ENCODE measurements around the gene BEST4.

- TF ChIP-seq CTCF (CRISPR knock-in tag; IDR thresholded peaks at IDR 0.05) (no peak), E2F5 (CRISPR knock-in tag; conservative IDR thresholded peaks at IDR 0.05) (no peak), ZNF746 (CRISPR knock-in tag; IDR thresholded peaks at IDR 0.05) (no peak), HHEX (CRISPR knock-in tag; IDR thresholded peaks at IDR 0.05) (no peak), POLR2AphosphoS5 (IDR thresholded peaks at IDR 0.05; ENCODE audit: low read depth, low read length) (no peak), ZFP37 (CRISPR knock-in tag; IDR thresholded peaks at IDR 0.05; ENCODE audit: borderline replicate concordance) (no peak), TBP (CRISPR knock-in tag; IDR thresholded peaks at IDR 0.05) (no peak), PLSCR1 (CRISPR knock-in tag; IDR thresholded peaks at IDR 0.05; ENCODE audit: borderline replicate concordance) (no peak), CC2D1A (CRISPR knock-in tag; IDR thresholded peaks at IDR 0.05) (no peak), NFIC (IDR thresholded peaks at IDR 0.05; ENCODE audit: low read length) (no peak), MAZ (IDR thresholded peaks at IDR 0.05; ENCODE audit: borderline replicate concordance, low read depth, low read length) (no peak), MAZ (CRISPR knock-in tag; IDR thresholded peaks at IDR 0.05; ENCODE audit: low read depth) (no peak), EP300 (IDR thresholded peaks at IDR 0.05; ENCODE audit: low read depth in 2 of 2, low read length in 2 of 2) (no peak), EP300 (CRISPR knock-in tag; IDR thresholded peaks at IDR 0.05; ENCODE audit: borderline replicate concordance) (no peak), NR1H2 (CRISPR knock-in tag; IDR thresholded peaks at IDR 0.05; ENCODE audit: borderline replicate concordance, low read depth) (no peak)
Measured at GRCh38 chr1:44828841-44829440, 41.0 kb upstream of the BEST4 start.

Data from HepG2 (cell line).